HTERT RPE-1 (cell line): Measurements from ENCODE around the gene IL13RA1.
"Not testable (repeated sequence)": the region's sequence is repeated elsewhere in the genome, so short reads cannot be mapped to it uniquely, and the experiment has no call there.

ENCODE experiments used
- in situ Hi-C: fragments of 300-500 bp; cut with MboI; formaldehyde crosslinking; loops from 4 replicates; pipeline ENCODE4 v1.14.3; 2020; ENCODE audit warnings: low sequenced_read_pairs

IL13RA1 gene

GRCh38 chrX:118772051-118772450, 44.6 kb downstream of the IL13RA1 start:
- in situ Hi-C loops, result no loop called here

DNA sequence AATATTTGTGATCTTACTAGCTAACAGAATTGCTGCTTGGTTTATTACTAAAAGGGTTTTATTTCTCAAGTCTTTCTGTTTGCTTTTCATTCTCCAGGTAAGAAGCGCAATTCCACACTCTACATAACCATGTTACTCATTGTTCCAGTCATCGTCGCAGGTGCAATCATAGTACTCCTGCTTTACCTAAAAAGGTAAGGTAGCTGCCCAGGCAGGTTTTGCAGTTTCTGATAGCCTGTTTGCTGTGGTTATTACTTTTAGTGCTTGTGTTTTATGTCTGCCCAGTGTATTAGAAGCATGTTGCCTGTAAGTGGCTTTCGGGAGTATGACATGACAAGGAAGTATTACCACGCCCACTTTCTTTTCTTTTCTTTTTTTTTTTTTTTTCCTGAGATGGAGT, 46.4 kb downstream of the IL13RA1 start:
- in situ Hi-C loops, result no loop called here

GRCh38 chrX:118779581-118779980, 52.2 kb downstream of the IL13RA1 start:
- in situ Hi-C loops, result no loop called here

GRCh38 chrX:118780509-118780908, 53.1 kb downstream of the IL13RA1 start:
- in situ Hi-C loops, result no loop called here

DNA sequence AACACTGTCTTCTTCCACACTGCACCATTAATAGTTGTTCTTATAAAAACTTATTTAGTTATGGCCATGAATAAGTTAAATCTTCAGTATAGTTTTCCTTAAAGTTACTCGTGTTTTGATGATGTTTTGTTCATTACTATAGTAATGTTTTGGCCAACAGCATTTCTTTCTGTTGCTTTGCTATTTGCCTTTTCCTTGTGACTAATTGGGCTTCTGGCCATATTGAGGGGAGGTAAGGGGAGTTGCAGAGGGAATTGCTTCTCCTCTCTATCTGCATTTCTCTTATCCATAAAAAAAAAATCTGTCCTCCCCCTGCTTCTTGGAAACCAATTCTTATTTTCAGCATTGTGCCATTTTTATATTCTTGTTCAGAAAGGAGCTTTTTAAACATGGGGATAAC, 53.5 kb downstream of the IL13RA1 start:
- in situ Hi-C loops, result no loop called here

GRCh38 chrX:118795528-118796280, 68.3 kb downstream of the IL13RA1 start:
- in situ Hi-C loops, result no loop called here

GRCh38 chrX:118802857-118803256, 75.5 kb downstream of the IL13RA1 start:
- in situ Hi-C loops, result no loop called here

DNA sequence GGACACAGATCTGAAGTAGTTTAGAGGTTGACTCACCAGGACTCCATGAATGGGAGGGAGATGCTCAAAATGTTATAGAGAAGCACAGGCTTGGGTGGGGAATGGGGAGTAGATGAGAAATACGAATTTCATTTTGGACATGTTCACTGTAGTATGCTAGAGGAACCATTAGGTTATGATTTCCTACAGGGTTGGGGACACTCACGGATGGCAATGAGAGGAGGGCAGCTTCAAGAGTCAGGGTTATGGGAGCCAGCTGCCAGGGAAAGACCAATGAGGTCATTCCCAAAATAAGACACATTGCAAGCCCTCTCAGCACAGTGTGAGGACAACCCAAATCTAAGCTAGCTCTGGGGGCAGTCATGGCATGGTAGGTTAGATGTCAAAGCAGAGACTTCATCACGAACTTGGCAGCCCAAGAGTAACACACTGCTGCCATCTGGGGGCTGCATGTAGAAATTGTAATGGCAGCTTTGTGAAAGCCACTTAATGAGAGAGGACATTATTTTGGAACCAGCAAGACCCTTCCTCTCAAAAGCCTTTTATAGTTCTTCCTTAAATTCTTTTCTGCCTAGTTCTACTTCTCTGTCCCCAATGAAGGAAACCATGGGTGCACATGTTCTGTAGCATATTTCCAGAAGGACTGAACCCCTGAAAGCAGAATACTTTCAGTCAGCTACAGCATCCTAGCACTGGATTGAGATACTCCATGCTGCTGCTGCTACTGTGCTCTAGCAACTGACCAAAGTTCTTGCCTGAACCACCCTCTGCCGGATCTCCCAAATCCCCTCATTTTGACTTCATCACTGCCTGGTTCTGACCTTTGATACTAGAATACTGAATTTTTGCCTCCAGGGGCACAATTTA, 80.0 kb downstream of the IL13RA1 start:
- in situ Hi-C loops, result no loop called here

DNA sequence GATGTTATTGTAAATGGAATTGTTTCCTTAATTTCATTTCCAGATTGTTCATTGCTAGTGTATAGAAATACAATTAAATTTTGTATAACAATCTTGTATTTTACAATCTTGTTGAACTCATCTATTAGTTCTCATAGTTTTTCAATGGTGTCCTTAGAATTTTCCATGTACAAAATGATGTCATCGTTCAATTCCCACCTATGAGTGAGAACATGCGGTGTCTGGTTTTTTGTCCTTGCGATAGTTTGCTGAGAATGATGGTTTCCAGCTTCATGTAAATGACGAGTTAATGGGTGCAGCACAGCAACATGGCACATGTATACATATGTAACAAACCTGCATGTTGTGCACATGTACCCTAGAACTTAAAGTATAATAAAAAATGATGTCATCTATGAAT, 89.9 kb downstream of the IL13RA1 start:
- in situ Hi-C loops, result not testable (repeated sequence)

GRCh38 chrX:118823263-118824172, 96.1 kb downstream of the IL13RA1 start, which contains the start of gene ZCCHC12:
Gene ZCCHC12, plus strand, starts transcription at chrX:118823824. Its CDS starts 1,421 bp downstream, at chrX:118825245.
- in situ Hi-C loops, result no loop called here

- in situ Hi-C loops, result no loop called here
Observed at GRCh38 chrX:118824173-118824730, 96.8 kb downstream of the IL13RA1 start.

DNA sequence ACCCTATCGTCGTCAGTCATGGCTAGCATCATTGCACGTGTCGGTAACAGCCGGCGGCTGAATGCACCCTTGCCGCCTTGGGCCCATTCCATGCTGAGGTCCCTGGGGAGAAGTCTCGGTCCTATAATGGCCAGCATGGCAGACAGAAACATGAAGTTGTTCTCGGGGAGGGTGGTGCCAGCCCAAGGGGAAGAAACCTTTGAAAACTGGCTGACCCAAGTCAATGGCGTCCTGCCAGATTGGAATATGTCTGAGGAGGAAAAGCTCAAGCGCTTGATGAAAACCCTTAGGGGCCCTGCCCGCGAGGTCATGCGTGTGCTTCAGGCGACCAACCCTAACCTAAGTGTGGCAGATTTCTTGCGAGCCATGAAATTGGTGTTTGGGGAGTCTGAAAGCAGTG, 97.8 kb downstream of the IL13RA1 start:
- in situ Hi-C loops, result no loop called here

DNA sequence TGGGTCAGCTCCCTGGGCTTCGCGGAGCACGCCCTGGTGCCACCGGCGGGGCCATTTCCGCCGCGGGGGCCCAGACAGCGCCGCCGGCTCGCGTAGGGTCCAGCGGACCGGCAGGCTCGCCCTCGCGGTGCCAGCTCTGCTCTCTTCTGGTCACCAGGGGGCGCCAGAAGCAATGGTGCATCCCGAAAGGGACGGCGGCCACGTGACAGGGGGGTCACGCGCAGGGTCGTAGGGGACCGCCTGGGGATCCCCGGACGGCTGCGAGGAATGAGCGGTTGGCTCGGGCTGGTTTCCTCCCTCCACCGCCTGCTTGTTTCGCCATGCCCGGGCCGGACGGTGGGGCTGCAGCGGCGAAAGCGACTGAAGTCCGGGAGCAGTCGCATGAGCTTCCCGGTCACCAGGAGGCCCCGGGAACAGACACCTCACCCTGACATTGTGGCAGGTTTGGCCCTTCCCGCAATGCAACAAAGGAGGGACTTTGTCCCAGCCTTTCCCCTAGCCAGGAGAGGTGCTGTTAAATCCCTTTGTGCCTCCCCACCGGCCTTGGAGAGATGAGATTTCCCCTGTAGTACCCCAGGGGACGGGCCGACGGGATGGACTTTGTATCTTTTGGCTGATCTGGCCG, 112.0 kb downstream of the IL13RA1 start:
- in situ Hi-C loops, result no loop called here
